Measurements from ENCODE around the gene BOK.

Gene BOK

GRCh38 chr2:241620419-241620769, 61.8 kb downstream of the BOK start:
- no peak for DNase-seq
